KMS-11 (cell line): ENCODE measurements around the gene PRLR.

ENCODE experiments used
- H2AFZ ChIP-seq: fragments of 200-600 bp; sonication (generic); 2 replicates; pipeline ENCODE4 v1.6.1; 2016; ENCODE audit warnings: antibody characterized with exemption, mixed run types, low read depth
- H3K27ac ChIP-seq: fragments of 200-600 bp; sonication (generic); 2 replicates; pipeline ENCODE4 v1.6.1; 2016; ENCODE audit warnings: mild to moderate bottlenecking, mixed run types
- H3K27me3 ChIP-seq: fragments of 200-600 bp; sonication (generic); 2 replicates; pipeline ENCODE4 v1.6.1; 2017; ENCODE audit warnings: mild to moderate bottlenecking, low read depth, mixed run types, moderate library complexity; ENCODE audit not compliant: insufficient read depth
- H3K36me3 ChIP-seq: fragments of 200-600 bp; sonication (generic); 2 replicates; pipeline ENCODE4 v1.6.1; 2017; ENCODE audit warnings: mild to moderate bottlenecking, mixed run types; ENCODE audit not compliant: insufficient read depth
- H3K4me1 ChIP-seq: fragments of 200-600 bp; sonication (generic); 2 replicates; pipeline ENCODE4 v1.6.1; 2016; ENCODE audit warnings: mild to moderate bottlenecking, low read depth, mixed run types; ENCODE audit not compliant: poor library complexity, severe bottlenecking
- H3K4me2 ChIP-seq: fragments of 200-600 bp; sonication (generic); 2 replicates; pipeline ENCODE4 v1.7.0; 2016; ENCODE audit warnings: mild to moderate bottlenecking, mixed run types
- H3K4me3 ChIP-seq: fragments of 200-600 bp; sonication (generic); IDR thresholded peaks from 2 replicates; pipeline ENCODE4 v1.6.1; 2017; ENCODE audit warnings: low read depth, low read length, mixed read lengths; ENCODE audit not compliant: insufficient read depth
- H3K79me2 ChIP-seq: fragments of 200-600 bp; sonication (generic); 2 replicates; pipeline ENCODE4 v1.6.1; 2016; ENCODE audit warnings: low read depth, mixed run types; ENCODE audit not compliant: insufficient read depth
- H3K9ac ChIP-seq: fragments of 200-600 bp; sonication (generic); 2 replicates; pipeline ENCODE4 v1.6.1; 2016; ENCODE audit warnings: mild to moderate bottlenecking, mixed run types
- H4K20me1 ChIP-seq: fragments of 200-600 bp; sonication (generic); 2 replicates; pipeline ENCODE4 v1.6.1; 2016; ENCODE audit warnings: mild to moderate bottlenecking, mixed run types; ENCODE audit not compliant: insufficient read depth
- CTCF ChIP-seq: fragments of 200-600 bp; sonication (generic); conservative IDR thresholded peaks from 2 replicates; pipeline ENCODE4 v1.6.1; 2017; ENCODE audit warnings: low read depth, mild to moderate bottlenecking, antibody characterized with exemption, low read length, moderate library complexity, mixed read lengths

The PRLR gene

GRCh38 chr5:35010676-35011075 is 219.6 kb downstream of the PRLR start:
- no peaks in the 10 kb centered on the region for H3K79me2 ChIP-seq
- H3K4me2 ChIP-seq: no peak overlapping the region
- H3K9ac ChIP-seq: no peak overlapping the region
- no peak overlapping the region for H3K4me3 ChIP-seq
- H3K36me3 ChIP-seq: no peaks in the 10 kb centered on the region
- no peaks in the 10 kb centered on the region for H3K27me3 ChIP-seq
- no peaks in the 10 kb centered on the region for H4K20me1 ChIP-seq
- no peak overlapping the region for H3K27ac ChIP-seq
- no peak for TF ChIP-seq CTCF
- H3K4me1 ChIP-seq: no peaks in the 10 kb centered on the region
- H2AFZ ChIP-seq: no peak overlapping the region

- TF ChIP-seq CTCF: no peak
- Histone ChIP-seq H3K4me3 (no peak overlapping the region), H3K36me3 (no peaks in the 10 kb centered on the region), H3K27me3 (no peaks in the 10 kb centered on the region), H3K27ac (no peak overlapping the region), H2AFZ (no peak overlapping the region), H3K79me2 (no peaks in the 10 kb centered on the region), H3K4me1 (no peaks in the 10 kb centered on the region), H3K4me2 (no peak overlapping the region), H3K9ac (no peak overlapping the region), H4K20me1 (no peaks in the 10 kb centered on the region)
These were observed 220.6 kb downstream of the PRLR start for GRCh38 chr5:35009657-35010056.

GRCh38 chr5:35009019-35009418 is 221.3 kb downstream of the PRLR start:
- Histone ChIP-seq H3K9ac (no peak overlapping the region), H3K27ac (no peak overlapping the region), H4K20me1 (no peaks in the 10 kb centered on the region), H3K36me3 (no peaks in the 10 kb centered on the region), H3K4me2 (no peak overlapping the region), H2AFZ (no peak overlapping the region), H3K27me3 (no peaks in the 10 kb centered on the region), H3K4me1 (no peaks in the 10 kb centered on the region), H3K79me2 (no peaks in the 10 kb centered on the region), H3K4me3 (no peak overlapping the region)
- TF ChIP-seq CTCF: no peak

- H2AFZ ChIP-seq: no peak overlapping the region
- H3K4me2 ChIP-seq: no peak overlapping the region
- no peaks in the 10 kb centered on the region for H3K79me2 ChIP-seq
- no peak for TF ChIP-seq CTCF
- H3K27me3 ChIP-seq: no peaks in the 10 kb centered on the region
- no peaks in the 10 kb centered on the region for H3K36me3 ChIP-seq
- H3K4me3 ChIP-seq: no peak overlapping the region
- H3K4me1 ChIP-seq: peaks cover 12% of the 10 kb centered on the region
- no peak overlapping the region for H3K27ac ChIP-seq
- H4K20me1 ChIP-seq: no peaks in the 10 kb centered on the region
- H3K9ac ChIP-seq: no peak overlapping the region
These were observed 225.5 kb downstream of the PRLR start for GRCh38 chr5:35004771-35005170.

GRCh38 chr5:35004200-35004599 is 226.1 kb downstream of the PRLR start:
- Histone ChIP-seq H3K27ac (no peak overlapping the region), H3K79me2 (no peaks in the 10 kb centered on the region), H3K27me3 (no peaks in the 10 kb centered on the region), H4K20me1 (no peaks in the 10 kb centered on the region), H3K4me2 (no peak overlapping the region), H3K9ac (no peak overlapping the region), H3K4me3 (no peak overlapping the region), H3K4me1 (peaks cover 12% of the 10 kb centered on the region), H2AFZ (peak overlapping the region; percentile 12; the same call in 1 of the 2 replicates), H3K36me3 (no peaks in the 10 kb centered on the region)
- TF ChIP-seq CTCF: no peak
